Hepatocyte (in vitro differentiated cells): ENCODE measurements around the gene HOXB3. TPM values are rescaled to one million over a fixed set of nuclear protein-coding genes. Genes with fewer than 3 reads are reported as not detected.
A peak's percentile ranks its signal among the peaks of the same experiment; 100 is the strongest.

Source experiments
- DNase-seq: peaks from one replicate; pipeline ENCODE4 v3.0.0-alpha.2; 2016; ENCODE audit warnings: low spot score
- H2AFZ ChIP-seq: fragments of 200-600 bp; sonication (generic); 2 replicates; pipeline ENCODE4 v1.6.0; 2016; ENCODE audit warnings: antibody characterized with exemption, mild to moderate bottlenecking
- H3K27ac ChIP-seq: fragments of 200-600 bp; sonication (generic); 2 replicates; pipeline ENCODE4 v1.5.1; 2016; ENCODE audit warnings: mild to moderate bottlenecking
- H3K27me3 ChIP-seq: fragments of 200-600 bp; sonication (generic); 2 replicates; pipeline ENCODE4 v1.6.1; 2016
- H3K36me3 ChIP-seq: fragments of 200-600 bp; sonication (generic); replicated peaks from 2 replicates; pipeline ENCODE4 v1.5.1; 2016; ENCODE audit warnings: low read depth; ENCODE audit not compliant: insufficient read depth
- H3K4me1 ChIP-seq: fragments of 200-600 bp; sonication (generic); 2 replicates; pipeline ENCODE4 v1.5.1; 2016; ENCODE audit warnings: mild to moderate bottlenecking, moderate library complexity; ENCODE audit not compliant: insufficient read depth
- H3K4me2 ChIP-seq: fragments of 200-600 bp; sonication (generic); 2 replicates; pipeline ENCODE4 v1.6.0; 2016
- H3K4me3 ChIP-seq: fragments of 200-600 bp; sonication (generic); 2 replicates; pipeline ENCODE4 v1.5.1; 2016; ENCODE audit warnings: mild to moderate bottlenecking
- H3K79me2 ChIP-seq: fragments of 200-600 bp; sonication (generic); 2 replicates; pipeline ENCODE4 v1.6.0; 2017; ENCODE audit warnings: mild to moderate bottlenecking
- H3K9me2 ChIP-seq: fragments of 200-600 bp; sonication (generic); replicated peaks from 2 replicates; pipeline ENCODE4 v1.6.0; 2017; ENCODE audit warnings: mild to moderate bottlenecking; ENCODE audit not compliant: insufficient read depth
- H3K9me3 ChIP-seq: fragments of 200-600 bp; sonication (generic); 2 replicates; pipeline ENCODE4 v1.5.1; 2016; ENCODE audit warnings: low read depth, mild to moderate bottlenecking
- H4K20me1 ChIP-seq: fragments of 200-600 bp; sonication (generic); 2 replicates; pipeline ENCODE4 v1.6.0; 2016; ENCODE audit warnings: mild to moderate bottlenecking; ENCODE audit not compliant: insufficient read depth, poor library complexity, severe bottlenecking
- EZH2 ChIP-seq: fragments of 200-600 bp; sonication (generic); IDR thresholded peaks from 2 replicates; pipeline ENCODE4 v1.6.1; 2016; ENCODE audit warnings: antibody characterized with exemption, mild to moderate bottlenecking, borderline replicate concordance
- EZH2phosphoT487 ChIP-seq: fragments of 200-600 bp; sonication (generic); IDR thresholded peaks from one replicate; pipeline ENCODE4 v1.6.1; 2018; ENCODE audit warnings: antibody characterized with exemption, mild to moderate bottlenecking, low read depth, moderate library complexity; ENCODE audit not compliant: unreplicated experiment, severe bottlenecking
- WGBS: methylation state at CpG from one replicate; pipeline ENCODE4 v1.1.6; 2016; ENCODE audit warnings: low lambda C conversion rate; ENCODE audit errors: missing lambda C conversion rate; 5-methylcytosine and 5-hydroxymethylcytosine counted together
- polyA plus RNA-seq: library from polyadenylated mRNA; unstranded; fragments of >200 nt; fragmentation: Nextera tagmentation; extraction: Ambion mirVana; gene quantifications from 2 replicates; pipeline ENCODE4 v1.2.1, GENCODE V29; 2016
- total RNA-seq: library from RNA; depleted of rRNA; stranded (reverse); fragments of >200 nt; gene quantifications from 2 replicates; pipeline ENCODE4 v1.2.3, GENCODE V29; 2014
- TF ChIP-seq, protein P1 (sequence below): fragments of 200-600 bp; sonication (generic); IDR thresholded peaks from 2 replicates; pipeline ENCODE4 v1.5.1; 2016; ENCODE audit warnings: antibody characterized with exemption, mild to moderate bottlenecking; ENCODE audit not compliant: poor library complexity

Gene HOXB3
- total and polyA plus RNA-seq, 2 experiments from 2014 or later = 1.8 to 5.9 TPM

DNA sequence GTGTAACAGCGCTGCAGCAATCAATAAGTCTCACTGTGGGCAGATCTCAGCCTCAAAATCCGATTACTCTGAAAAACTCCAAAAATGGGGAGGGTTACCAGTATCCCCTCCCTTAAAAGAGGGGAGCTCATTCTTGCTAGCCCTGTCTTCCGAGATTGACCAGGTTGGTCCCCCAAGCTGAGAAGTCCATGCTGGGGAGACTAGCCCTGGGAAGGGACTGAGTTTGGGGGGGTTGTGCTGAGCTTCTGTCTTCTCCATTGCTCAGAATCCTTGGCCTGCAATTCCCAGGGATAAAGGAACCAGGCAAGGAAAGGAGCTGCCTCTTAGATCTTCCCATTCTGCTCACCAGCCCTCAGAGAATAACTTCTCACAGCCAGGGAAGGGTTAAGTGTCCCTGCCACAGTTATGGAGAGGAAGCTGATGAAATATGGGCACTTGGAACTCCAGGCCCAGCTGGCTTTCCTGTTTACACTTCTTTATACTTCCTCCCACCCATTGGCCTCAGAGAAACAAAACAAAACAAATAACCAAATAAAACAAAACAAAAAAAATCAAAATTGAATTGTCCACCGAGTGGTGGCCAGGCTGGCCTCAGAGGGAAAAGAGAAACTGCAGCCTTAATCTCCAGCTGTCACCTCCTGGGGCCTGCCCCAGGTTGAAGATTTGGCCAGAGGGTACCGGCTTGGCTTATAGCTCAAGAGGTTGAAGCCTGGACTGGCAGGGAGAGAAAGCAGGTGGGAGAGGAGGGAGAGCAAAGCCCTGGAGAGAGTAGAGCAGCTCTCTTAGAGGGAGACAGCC lies 2.6 kb downstream of the HOXB3 start:
- no peaks in the 10 kb centered on the region for H4K20me1 ChIP-seq
- no peaks in the 10 kb centered on the region for H3K36me3 ChIP-seq
- no peaks in the 10 kb centered on the region for H3K9me2 ChIP-seq
- no peak for DNase-seq
- H3K79me2 ChIP-seq = peaks cover 20% of the 10 kb centered on the region
- WGBS = 41% methylated on average over 5 of the region's 5 CpGs
- TF ChIP-seq, protein P1, sequence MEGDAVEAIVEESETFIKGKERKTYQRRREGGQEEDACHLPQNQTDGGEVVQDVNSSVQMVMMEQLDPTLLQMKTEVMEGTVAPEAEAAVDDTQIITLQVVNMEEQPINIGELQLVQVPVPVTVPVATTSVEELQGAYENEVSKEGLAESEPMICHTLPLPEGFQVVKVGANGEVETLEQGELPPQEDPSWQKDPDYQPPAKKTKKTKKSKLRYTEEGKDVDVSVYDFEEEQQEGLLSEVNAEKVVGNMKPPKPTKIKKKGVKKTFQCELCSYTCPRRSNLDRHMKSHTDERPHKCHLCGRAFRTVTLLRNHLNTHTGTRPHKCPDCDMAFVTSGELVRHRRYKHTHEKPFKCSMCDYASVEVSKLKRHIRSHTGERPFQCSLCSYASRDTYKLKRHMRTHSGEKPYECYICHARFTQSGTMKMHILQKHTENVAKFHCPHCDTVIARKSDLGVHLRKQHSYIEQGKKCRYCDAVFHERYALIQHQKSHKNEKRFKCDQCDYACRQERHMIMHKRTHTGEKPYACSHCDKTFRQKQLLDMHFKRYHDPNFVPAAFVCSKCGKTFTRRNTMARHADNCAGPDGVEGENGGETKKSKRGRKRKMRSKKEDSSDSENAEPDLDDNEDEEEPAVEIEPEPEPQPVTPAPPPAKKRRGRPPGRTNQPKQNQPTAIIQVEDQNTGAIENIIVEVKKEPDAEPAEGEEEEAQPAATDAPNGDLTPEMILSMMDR = no peak
- TF ChIP-seq EZH2phosphoT487 = no peak
- TF ChIP-seq EZH2 = no peak
- H3K4me2 ChIP-seq = peak overlapping the region; percentile 93
- H3K27me3 ChIP-seq = peaks cover 92% of the 10 kb centered on the region
- H2AFZ ChIP-seq = no peak overlapping the region
- H3K4me1 ChIP-seq = peaks cover 3% of the 10 kb centered on the region
- no peaks in the 10 kb centered on the region for H3K9me3 ChIP-seq
- H3K4me3 ChIP-seq = no peak overlapping the region
- H3K27ac ChIP-seq = peak overlapping the region; percentile 36

DNA sequence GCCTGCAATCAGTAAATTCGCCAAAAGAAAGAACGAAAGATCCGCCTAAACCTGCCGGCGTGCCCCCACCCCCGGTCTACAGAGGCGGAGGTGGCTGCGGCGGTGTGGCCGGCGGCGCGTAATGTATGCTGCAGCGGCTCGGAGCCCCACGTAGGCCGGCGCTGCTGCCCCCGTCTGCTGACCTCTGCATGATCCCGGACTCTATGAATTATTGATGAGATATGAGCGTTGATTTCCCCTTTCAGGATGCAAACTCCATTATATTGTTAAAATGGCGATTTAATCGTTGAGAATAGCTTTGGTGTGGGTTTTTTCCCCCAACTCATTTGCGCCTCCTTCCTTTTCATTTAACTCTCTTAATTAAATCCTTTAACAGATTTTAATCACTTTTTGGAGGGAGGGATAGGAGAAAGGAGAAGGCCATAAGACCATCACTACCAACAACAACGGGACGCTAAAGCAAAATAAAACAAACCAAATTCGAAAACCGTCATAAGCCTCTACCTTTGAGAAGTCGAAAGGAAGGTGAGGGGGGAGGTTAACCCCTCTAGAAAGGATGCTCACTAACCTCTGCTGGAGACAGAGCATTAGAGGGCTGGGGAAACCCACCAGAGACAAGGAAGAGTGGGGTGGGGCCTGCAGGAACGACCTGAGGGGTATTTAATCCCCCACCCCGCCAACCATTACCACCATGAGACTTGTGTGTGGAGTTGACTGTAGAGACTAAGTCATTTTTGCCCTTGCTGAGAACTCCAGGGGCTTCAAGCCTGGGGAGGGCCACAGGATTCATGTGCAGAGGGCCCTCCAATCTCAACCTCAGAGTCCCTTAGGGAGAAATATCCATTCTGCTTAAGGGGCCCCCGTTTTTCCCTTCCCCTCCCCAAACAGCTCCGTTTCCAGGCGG lies 3.4 kb downstream of the HOXB3 start:
- 15% methylated on average over 34 of the region's 34 CpGs for WGBS
- no peaks in the 10 kb centered on the region for H3K9me3 ChIP-seq
- H3K27me3 ChIP-seq = peaks cover 93% of the 10 kb centered on the region
- H3K4me2 ChIP-seq = peak overlapping the region; percentile 93
- no peaks in the 10 kb centered on the region for H4K20me1 ChIP-seq
- no peak overlapping the region for H3K4me3 ChIP-seq
- H3K27ac ChIP-seq = peak overlapping the region; percentile 33
- no peak for DNase-seq
- H2AFZ ChIP-seq = peak overlapping the region; percentile 47
- peaks cover 25% of the 10 kb centered on the region for H3K79me2 ChIP-seq
- H3K9me2 ChIP-seq = no peaks in the 10 kb centered on the region
- H3K4me1 ChIP-seq = peaks cover 9% of the 10 kb centered on the region
- no peak for TF ChIP-seq EZH2phosphoT487
- TF ChIP-seq EZH2 = no peak
- TF ChIP-seq, protein P1 = no peak
- H3K36me3 ChIP-seq = no peaks in the 10 kb centered on the region

DNA sequence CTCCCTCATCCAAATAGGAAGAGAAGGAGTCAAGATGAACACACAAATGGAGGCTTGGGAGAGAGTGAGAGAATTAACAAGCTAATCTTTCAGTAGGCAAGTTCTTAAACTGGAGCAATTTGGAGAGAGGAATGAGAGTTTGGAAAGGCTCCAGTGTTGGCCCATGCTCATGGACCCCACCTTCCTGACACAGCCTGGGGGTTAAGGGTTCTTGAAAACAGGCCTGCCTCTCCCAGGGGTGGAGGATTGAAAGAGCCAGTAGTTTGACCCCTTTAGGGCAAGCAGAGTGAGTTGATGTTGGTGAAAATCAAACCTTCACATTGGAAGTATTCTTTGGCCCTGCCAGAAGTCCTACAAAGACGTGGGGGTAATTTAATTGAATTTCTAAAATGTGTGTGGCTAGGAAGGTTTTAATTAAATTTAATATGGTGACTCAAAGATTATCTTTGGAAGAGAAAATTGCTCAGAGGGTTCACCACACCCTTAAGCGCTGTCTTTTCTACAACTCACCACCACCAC lies 5.8 kb downstream of the HOXB3 start:
- peaks cover 18% of the 10 kb centered on the region for H3K4me1 ChIP-seq
- no peak overlapping the region for H3K27ac ChIP-seq
- H3K27me3 ChIP-seq = peaks cover 94% of the 10 kb centered on the region

More for the DNA sequence above, 5.8 kb downstream of the HOXB3 start:
- no peak for DNase-seq
- Histone ChIP-seq H3K79me2 (peaks cover 34% of the 10 kb centered on the region), H3K36me3 (no peaks in the 10 kb centered on the region), H3K4me3 (no peak overlapping the region), H3K9me2 (no peaks in the 10 kb centered on the region), H2AFZ (no peak overlapping the region), H3K9me3 (no peaks in the 10 kb centered on the region), H4K20me1 (no peaks in the 10 kb centered on the region), H3K4me2 (peak overlapping the region; percentile 93)
- 36% methylated on average over 2 of the region's 2 CpGs for WGBS
- no peak for TF ChIP-seq EZH2
- no peak for TF ChIP-seq EZH2phosphoT487
- TF ChIP-seq, protein P1 = no peak
